GM18858 (cell line): ENCODE results near the gene PRCP.

Source experiments
- ATAC-seq: cut with Tn5 transposase; IDR thresholded peaks from one replicate; pipeline ENCODE4 v1.9.1; 2021; ENCODE audit not compliant: unreplicated experiment

The PRCP gene

DNA sequence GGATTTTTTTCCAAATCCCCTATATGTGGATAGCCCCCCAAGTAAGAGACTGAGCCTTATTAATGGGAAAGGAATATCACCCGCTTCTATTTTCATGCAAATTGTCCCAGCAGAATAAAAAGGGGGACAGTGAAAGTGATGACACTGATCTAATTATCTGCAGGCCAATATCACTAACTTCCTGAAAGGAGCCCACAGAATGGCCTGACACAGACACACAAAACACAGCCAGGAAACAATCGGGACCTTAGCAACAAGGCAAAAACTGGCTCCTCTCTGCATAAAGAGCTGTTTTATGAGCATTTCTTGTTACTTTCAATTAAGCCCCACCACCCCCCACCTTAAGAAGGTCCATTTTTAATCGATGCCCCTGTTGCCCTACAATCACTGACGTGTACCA, 112.2 kb downstream of the PRCP start:
- ATAC-seq = no peak

GRCh38 chr11:82786836-82787235, 113.4 kb downstream of the PRCP start:
- ATAC-seq = no peak

DNA sequence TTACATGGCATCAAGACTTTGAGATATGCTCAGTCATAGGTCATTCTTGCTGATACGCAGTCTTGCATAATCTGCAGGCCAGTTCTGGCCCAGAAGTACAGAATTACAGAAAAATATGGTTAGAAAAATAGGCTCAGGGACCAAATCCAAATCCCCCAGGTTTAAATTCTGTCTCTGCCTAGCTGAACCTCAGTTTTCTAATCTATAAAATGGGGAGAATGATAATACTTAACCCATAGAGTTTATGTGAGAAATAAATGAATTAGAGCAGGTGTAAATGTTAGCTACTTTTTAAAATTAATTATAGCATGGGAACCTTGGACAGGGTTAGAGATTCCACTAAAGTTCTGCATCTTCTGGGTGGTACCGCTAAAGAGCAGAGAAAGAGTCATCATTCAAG, 114.2 kb downstream of the PRCP start:
- ATAC-seq = no peak

- ATAC-seq = no peak
Observed at GRCh38 chr11:82782825-82783374, 117.3 kb downstream of the PRCP start.

- no peak for ATAC-seq
Observed at GRCh38 chr11:82778776-82779175, 121.5 kb downstream of the PRCP start.

DNA sequence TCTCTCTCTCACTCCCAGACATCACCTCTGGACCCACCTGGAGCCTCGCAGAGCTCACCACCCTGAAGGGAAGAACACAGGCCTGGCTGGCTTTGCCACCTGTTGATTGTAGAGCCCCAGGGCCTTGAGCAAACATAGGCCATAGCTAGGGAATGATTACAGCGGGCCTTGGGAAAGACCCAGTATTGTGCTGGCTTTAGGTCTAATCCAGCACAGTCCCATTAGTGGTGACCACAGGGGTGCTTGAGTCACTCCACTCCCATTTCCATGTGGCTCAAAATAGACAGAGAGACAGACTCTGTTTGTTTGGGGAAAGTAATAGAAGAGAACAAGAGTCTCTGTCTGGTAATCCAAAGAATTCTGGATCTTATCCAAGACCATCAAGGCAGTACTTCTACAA, 123.9 kb downstream of the PRCP start:
- ATAC-seq = no peak

DNA sequence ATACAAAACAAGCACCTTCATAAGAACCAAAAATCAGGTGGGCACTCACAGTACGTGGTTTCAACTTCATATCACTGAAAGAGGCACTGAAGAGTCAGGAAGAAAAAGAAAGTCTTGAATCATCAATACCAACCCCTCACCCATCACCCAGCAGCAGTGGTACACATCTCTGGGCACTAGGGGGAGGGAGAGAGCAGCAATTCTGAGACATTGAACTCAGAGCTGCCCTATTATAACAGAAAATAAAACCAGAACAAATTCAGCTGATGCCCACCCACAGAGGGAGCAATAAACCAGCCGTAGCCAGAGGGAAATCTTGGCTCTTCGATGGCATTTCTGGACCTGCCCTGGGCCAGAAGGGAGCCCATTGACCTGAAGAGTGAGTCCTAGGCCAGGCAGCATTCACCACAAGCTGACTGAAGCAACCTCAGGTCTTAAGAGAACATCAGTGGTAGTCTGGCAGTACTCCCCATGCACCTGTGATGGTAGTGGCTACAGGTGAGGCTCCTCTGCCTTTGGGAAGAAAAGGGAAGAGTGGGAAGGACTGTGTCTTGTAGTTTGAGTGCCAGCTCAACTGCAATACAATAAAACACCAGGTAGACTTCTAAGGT, 124.4 kb downstream of the PRCP start:
- ATAC-seq = peak; percentile 97

- no peak for ATAC-seq
Observed at GRCh38 chr11:82775218-82775617, 125.0 kb downstream of the PRCP start.
